ENCODE measurements around the gene NFIA. TPM values are rescaled to one million over a fixed set of nuclear protein-coding genes. Genes with fewer than 3 reads are reported as not detected.

NFIA gene
- total and polyA plus RNA-seq, 7 donors = 4.0 to 42.7 (median 30.6) TPM

GRCh38 chr1:61193808-61194207 lies 111.4 kb downstream of the NFIA start:
- H3K4me1 ChIP-seq = peaks cover 33% of the 10 kb centered on the region
- H3K4me3 ChIP-seq = no peak overlapping the region
- no peak for TF ChIP-seq CTCF (IDR thresholded peaks at IDR 0.05)
- H3K36me3 ChIP-seq (ENCODE audit: insufficient read depth in 1 of 2, low read depth in 1 of 2) = no peaks in the 10 kb centered on the region
- no peak overlapping the region for H3K27ac ChIP-seq
- intact Hi-C loops (cut with DNase I) = loop anchor here in 1 of 2 donors (5.0 kb wide), 1 partner anchor 38 kb away; no protein-coding TSS in a partner anchor
- DNase-seq (no peak), ATAC-seq (no peak)
- no peaks in the 10 kb centered on the region for H3K9me3 ChIP-seq
- 63 to 100% (median 67%) methylated on average over 1 of the region's 1 CpG for WGBS, 3 donors
- H3K27me3 ChIP-seq (ENCODE audit: insufficient read depth in 3 of 3, low read length in 2 of 3) = no peaks in the 10 kb centered on the region

- no peak overlapping the region for H3K27ac ChIP-seq
- intact Hi-C loops (cut with DNase I) = loop anchor here in 1 of 2 donors (5.0 kb wide), 1 partner anchor 34 kb away; no protein-coding TSS in a partner anchor
- H3K4me1 ChIP-seq = peaks cover 30% of the 10 kb centered on the region
- DNase-seq (no peak), ATAC-seq (peak in 2 of 4 donors; percentile 45 to 77)
- no peaks in the 10 kb centered on the region for H3K9me3 ChIP-seq
- no peaks in the 10 kb centered on the region for H3K27me3 ChIP-seq (ENCODE audit: insufficient read depth in 3 of 3, low read length in 2 of 3)
- H3K36me3 ChIP-seq (ENCODE audit: insufficient read depth in 1 of 2, low read depth in 1 of 2) = no peaks in the 10 kb centered on the region
- no peak overlapping the region for H3K4me3 ChIP-seq
- TF ChIP-seq CTCF (IDR thresholded peaks at IDR 0.05) = no peak
- WGBS, 3 donors = 51 to 75% (median 56%) methylated on average over 8 of the region's 8 CpGs
These were observed 116.2 kb downstream of the NFIA start for GRCh38 chr1:61198554-61198953.

GRCh38 chr1:61201035-61201434 lies 118.7 kb downstream of the NFIA start:
- H3K27ac ChIP-seq = no peak overlapping the region
- DNase-seq = no peak
- no peak overlapping the region for H3K4me3 ChIP-seq
- no peaks in the 10 kb centered on the region for H3K9me3 ChIP-seq
- TF ChIP-seq CTCF (IDR thresholded peaks at IDR 0.05) = no peak
- peaks cover 34% of the 10 kb centered on the region for H3K4me1 ChIP-seq
- no peak for ATAC-seq
- intact Hi-C loops (cut with DNase I) = no loop called here
- no peaks in the 10 kb centered on the region for H3K36me3 ChIP-seq (ENCODE audit: insufficient read depth in 1 of 2, low read depth in 1 of 2)
- 79 to 80% (median 79%) methylated on average over 5 of the region's 5 CpGs for WGBS, 3 donors
- no peaks in the 10 kb centered on the region for H3K27me3 ChIP-seq (ENCODE audit: insufficient read depth in 3 of 3, low read length in 2 of 3)

GRCh38 chr1:61202854-61203598 lies 120.7 kb downstream of the NFIA start:
- no peaks in the 10 kb centered on the region for H3K27me3 ChIP-seq (ENCODE audit: insufficient read depth in 3 of 3, low read length in 2 of 3)
- peak overlapping the region; percentile 62 for H3K4me3 ChIP-seq
- H3K4me1 ChIP-seq = peaks cover 34% of the 10 kb centered on the region
- no peaks in the 10 kb centered on the region for H3K36me3 ChIP-seq (ENCODE audit: insufficient read depth in 1 of 2, low read depth in 1 of 2)
- ATAC-seq = peak in 3 of 4 donors; percentile 47 to 72 (median 55)
- no peak for DNase-seq
- intact Hi-C loops (cut with DNase I) = no loop called here
- TF ChIP-seq CTCF (IDR thresholded peaks at IDR 0.05) = no peak
- H3K27ac ChIP-seq = peak overlapping the region; percentile 68
- 37 to 56% (median 39%) methylated on average over 11 of the region's 11 CpGs for WGBS, 3 donors
- H3K9me3 ChIP-seq = no peaks in the 10 kb centered on the region

Data from psoas muscle (tissue), 8 donors.